WERI-Rb-1 (cell line): ENCODE measurements around the gene ARID5A.

ENCODE experiments used
- DNase-seq: peaks from one replicate; pipeline ENCODE4 v3.0.0-alpha.2; 2020
- H3K27ac ChIP-seq: fragments of 250-450 bp; sonication (Bioruptor Pico); 2 replicates; pipeline ENCODE4 v1.5.1; 2020; ENCODE audit warnings: mild to moderate bottlenecking, moderate library complexity
- H3K27me3 ChIP-seq: fragments of 250-450 bp; sonication (Bioruptor Pico); 2 replicates; pipeline ENCODE4 v1.5.1; 2021; ENCODE audit warnings: mild to moderate bottlenecking, low read depth, moderate library complexity; ENCODE audit not compliant: insufficient read depth, severe bottlenecking
- H3K36me3 ChIP-seq: fragments of 250-450 bp; sonication (Bioruptor Pico); 2 replicates; pipeline ENCODE4 v1.5.1; 2020; ENCODE audit warnings: mild to moderate bottlenecking, moderate library complexity
- H3K4me3 ChIP-seq: 2 replicates; pipeline ENCODE4 v1.5.1; 2011; ENCODE audit warnings: low read depth, mild to moderate bottlenecking, control low read depth, low read length
- H3K9me3 ChIP-seq: fragments of 250-450 bp; sonication (Bioruptor Pico); 2 replicates; pipeline ENCODE4 v1.5.1; 2021; ENCODE audit warnings: mild to moderate bottlenecking, moderate library complexity; ENCODE audit not compliant: severe bottlenecking
- TF ChIP-seq, protein P1 (sequence below): IDR thresholded peaks from 2 replicates; pipeline ENCODE4 v1.5.1; 2011; ENCODE audit warnings: low read depth, mild to moderate bottlenecking, control low read depth, inconsistent platforms, low read length

ARID5A gene

DNA sequence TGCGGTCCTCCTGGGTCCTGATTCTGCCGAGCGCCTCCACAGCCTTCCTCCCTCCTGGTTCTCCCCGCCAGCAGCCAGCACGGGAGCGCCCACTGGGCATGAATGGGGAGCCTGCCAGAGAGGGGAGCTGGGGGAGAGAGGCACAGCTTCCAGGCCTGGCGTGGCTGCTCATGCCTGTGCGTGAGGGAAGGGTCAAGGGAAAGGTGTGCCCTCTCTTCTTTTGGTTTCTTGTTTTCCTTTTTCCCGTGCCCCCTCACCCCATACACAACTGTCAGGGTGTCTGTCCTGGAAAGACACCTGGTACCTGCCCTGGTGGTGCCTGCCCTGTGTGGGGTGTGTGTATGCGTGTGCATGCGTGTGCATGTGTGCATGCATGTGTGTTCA, 26.7 kb upstream of the ARID5A start:
- TF ChIP-seq, protein P1, sequence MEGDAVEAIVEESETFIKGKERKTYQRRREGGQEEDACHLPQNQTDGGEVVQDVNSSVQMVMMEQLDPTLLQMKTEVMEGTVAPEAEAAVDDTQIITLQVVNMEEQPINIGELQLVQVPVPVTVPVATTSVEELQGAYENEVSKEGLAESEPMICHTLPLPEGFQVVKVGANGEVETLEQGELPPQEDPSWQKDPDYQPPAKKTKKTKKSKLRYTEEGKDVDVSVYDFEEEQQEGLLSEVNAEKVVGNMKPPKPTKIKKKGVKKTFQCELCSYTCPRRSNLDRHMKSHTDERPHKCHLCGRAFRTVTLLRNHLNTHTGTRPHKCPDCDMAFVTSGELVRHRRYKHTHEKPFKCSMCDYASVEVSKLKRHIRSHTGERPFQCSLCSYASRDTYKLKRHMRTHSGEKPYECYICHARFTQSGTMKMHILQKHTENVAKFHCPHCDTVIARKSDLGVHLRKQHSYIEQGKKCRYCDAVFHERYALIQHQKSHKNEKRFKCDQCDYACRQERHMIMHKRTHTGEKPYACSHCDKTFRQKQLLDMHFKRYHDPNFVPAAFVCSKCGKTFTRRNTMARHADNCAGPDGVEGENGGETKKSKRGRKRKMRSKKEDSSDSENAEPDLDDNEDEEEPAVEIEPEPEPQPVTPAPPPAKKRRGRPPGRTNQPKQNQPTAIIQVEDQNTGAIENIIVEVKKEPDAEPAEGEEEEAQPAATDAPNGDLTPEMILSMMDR: no peak
- DNase-seq: no peak
- Histone ChIP-seq H3K4me3 (no peak overlapping the region), H3K27me3 (no peaks in the 10 kb centered on the region), H3K36me3 (no peaks in the 10 kb centered on the region), H3K9me3 (no peaks in the 10 kb centered on the region), H3K27ac (no peak overlapping the region)

DNA sequence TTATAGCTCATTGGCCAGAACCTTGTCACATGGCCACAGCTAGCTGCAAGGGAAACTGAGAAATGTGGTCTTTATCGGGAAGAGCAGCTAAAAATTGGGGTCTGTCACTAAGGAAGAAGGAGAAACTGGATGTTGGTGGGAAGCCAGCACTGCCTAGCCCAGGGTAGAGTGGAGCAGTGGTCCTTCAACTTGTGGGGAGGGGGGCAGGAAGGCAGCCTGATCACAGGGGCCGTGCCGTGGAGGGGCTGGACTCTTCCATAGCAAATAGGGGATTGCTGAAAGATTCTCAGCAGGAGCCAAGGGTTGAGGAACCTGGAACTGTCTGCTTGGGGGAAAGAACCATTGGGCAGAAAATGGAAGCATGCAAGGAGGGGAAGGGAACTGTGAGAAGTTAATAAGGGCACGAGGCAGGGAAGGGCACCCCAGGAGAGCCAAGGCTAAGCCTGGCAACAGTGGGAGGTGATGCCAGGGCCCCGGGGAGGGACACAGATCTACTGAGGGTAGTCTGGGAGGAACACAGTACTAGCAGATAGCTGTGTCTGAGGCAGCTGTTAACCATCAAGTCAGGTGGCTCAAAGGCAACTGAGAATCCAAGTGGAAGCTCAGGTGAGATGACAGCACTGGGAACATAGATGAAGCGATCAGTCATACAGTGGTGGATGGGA, 25.5 kb upstream of the ARID5A start:
- no peak for DNase-seq
- TF ChIP-seq, protein P1: no peak

DNA sequence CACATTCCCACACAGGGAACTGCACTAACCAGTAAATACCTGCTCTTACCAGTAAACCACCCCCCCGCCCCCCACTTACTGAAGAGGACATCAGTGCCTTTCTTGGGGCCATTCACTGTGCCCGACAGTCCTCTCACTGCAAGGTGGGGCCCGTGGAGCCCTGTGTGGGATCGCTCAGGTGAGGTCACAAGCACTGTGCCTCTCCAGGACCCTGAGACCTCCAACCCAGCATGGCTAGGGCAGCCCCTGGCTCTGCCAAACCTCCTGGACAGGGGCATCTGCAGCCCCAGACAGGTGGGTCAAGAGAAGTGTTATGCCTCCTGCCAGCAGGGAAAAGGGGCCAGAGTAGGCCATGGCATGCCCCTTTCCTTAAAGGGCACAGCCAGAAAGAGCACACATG, 24.7 kb upstream of the ARID5A start:
- DNase-seq: no peak
- Histone ChIP-seq H3K4me3 (no peak overlapping the region), H3K36me3 (no peaks in the 10 kb centered on the region), H3K27ac (no peak overlapping the region), H3K9me3 (peaks cover 4% of the 10 kb centered on the region), H3K27me3 (no peaks in the 10 kb centered on the region)
- TF ChIP-seq, protein P1: no peak

More for the DNA sequence above, 25.5 kb upstream of the ARID5A start:
- Histone ChIP-seq H3K27ac (no peak overlapping the region), H3K4me3 (no peak overlapping the region), H3K9me3 (no peaks in the 10 kb centered on the region), H3K36me3 (no peaks in the 10 kb centered on the region), H3K27me3 (no peaks in the 10 kb centered on the region)

DNA sequence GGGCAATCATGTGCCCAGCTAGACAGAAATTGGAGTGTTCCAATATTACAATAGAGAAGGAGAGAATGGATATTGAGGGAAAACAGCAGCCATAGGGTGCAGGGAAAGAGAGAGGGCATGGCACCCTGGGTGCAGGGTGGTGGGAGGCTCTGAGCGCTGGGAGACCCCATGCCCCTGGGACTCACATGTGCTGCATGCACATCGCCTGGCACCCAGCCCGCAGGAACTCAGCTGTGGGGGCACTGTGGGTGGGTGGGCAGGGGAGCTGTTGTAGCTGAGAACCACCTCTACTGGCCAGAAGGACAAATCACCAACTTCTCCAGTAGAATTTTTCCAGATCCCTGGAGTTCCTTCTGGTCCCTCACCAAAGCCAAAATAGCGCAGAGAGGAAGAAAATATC, 24.2 kb upstream of the ARID5A start:
- Histone ChIP-seq H3K36me3 (no peaks in the 10 kb centered on the region), H3K27me3 (no peaks in the 10 kb centered on the region), H3K9me3 (peaks cover 6% of the 10 kb centered on the region), H3K4me3 (no peak overlapping the region), H3K27ac (no peak overlapping the region)
- DNase-seq: no peak
- TF ChIP-seq, protein P1: no peak

DNA sequence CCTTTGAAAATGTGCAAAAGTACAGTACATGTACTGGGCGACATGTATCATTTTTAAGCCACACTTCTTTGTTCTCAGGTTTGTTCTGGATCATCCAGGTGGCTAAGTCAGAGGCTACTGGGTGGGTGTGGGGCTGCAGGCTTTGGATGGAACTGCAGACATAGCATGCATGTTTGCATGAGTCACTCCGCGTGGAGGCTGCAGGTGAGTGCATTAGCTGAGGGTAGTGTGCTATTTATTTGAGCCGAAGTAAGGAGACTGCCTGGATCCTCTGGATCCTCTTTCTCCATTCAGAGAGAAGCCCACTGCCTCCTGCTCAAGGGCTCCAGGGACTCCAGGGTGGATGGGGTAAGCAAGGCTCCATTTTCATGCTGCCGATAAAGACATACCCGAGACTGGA, 22.0 kb upstream of the ARID5A start:
- no peak overlapping the region for H3K4me3 ChIP-seq

More for the DNA sequence above, 22.0 kb upstream of the ARID5A start:
- Histone ChIP-seq H3K27ac (no peak overlapping the region), H3K9me3 (peaks cover 6% of the 10 kb centered on the region), H3K27me3 (no peaks in the 10 kb centered on the region), H3K36me3 (no peaks in the 10 kb centered on the region)
- no peak for DNase-seq
- TF ChIP-seq, protein P1: no peak
